T-cell (primary cell): Measurements from ENCODE around the gene SNRPA. TPM values are rescaled to one million over a fixed set of nuclear protein-coding genes. Genes with fewer than 3 reads are reported as not detected.
A peak's percentile ranks its signal among the peaks of the same experiment; 100 is the strongest.

Experiments used
- ATAC-seq, 4 experiments: fragments of 200-7000 bp in 3 of 4; fragments of 150-1000 bp in 1 of 4; cut with Tn5 transposase; replicated peaks in 1 of 4; 1 replicate in 3 of 4; 2 replicates in 1 of 4; pipeline ENCODE4 v1.10.0; 2021; ENCODE audit warnings: moderate library complexity in 3 of 4, mild to moderate bottlenecking in 2 of 4, moderate number of reproducible peaks in 1 of 4
- CTCF ChIA-PET, 2 donors: fragments of 300-600 bp; sonication (Branson Sonifier 250); formaldehyde crosslinking; loops; one replicate each; lab custom pipeline; 2022; ENCODE audit warnings: antibody characterized with exemption in 2 of 2; lab: Charles Lee
- POLR2A ChIA-PET, 2 donors: fragments of 300-600 bp; sonication (Branson Sonifier 250); formaldehyde crosslinking; loops; one replicate each; lab custom pipeline; 2022; ENCODE audit warnings: antibody characterized with exemption in 2 of 2; lab: Charles Lee
- DNase-seq, 35 experiments: peaks; one replicate each; pipeline versions ENCODE4 v3.0.0 to v3.0.0-alpha.2; 2013 to 2023
- H3K27ac ChIP-seq: one replicate; pipeline ENCODE4 v1.5.1; 2013; ENCODE audit warnings: low read length
- H3K27me3 ChIP-seq, 2 experiments: replicated peaks in 1 of 2; 1 replicate in 1 of 2; 2 replicates in 1 of 2; pipeline versions ENCODE4 v1.6.1 to v1.7.0; 2013; ENCODE audit warnings: low read length in 1 of 2, mixed read lengths in 1 of 2; ENCODE audit not compliant: control insufficient read depth in 2 of 2, insufficient read depth in 2 of 2; ENCODE audit errors: extremely low read depth in 1 of 2
- H3K36me3 ChIP-seq, 2 donors: 1 replicate in 1 of 2; 2 replicates in 1 of 2; pipeline versions ENCODE4 v1.6.1 to v1.7.0; 2013; ENCODE audit warnings: low read length in 1 of 2; ENCODE audit not compliant: control insufficient read depth in 2 of 2, insufficient read depth in 1 of 2; ENCODE audit errors: extremely low read depth in 1 of 2
- H3K4me1 ChIP-seq, 2 experiments: 1 replicate in 1 of 2; 2 replicates in 1 of 2; pipeline versions ENCODE4 v1.6.1 to v1.7.0; 2013; ENCODE audit warnings: low read length in 2 of 2, mixed read lengths in 1 of 2; ENCODE audit not compliant: insufficient read depth in 2 of 2, control insufficient read depth in 1 of 2; ENCODE audit errors: extremely low read depth in 1 of 2
- H3K4me3 ChIP-seq, 2 donors: 1 replicate in 1 of 2; 2 replicates in 1 of 2; pipeline versions ENCODE4 v1.5.1 to v1.7.0; 2013; ENCODE audit warnings: mild to moderate bottlenecking in 2 of 2, low read length in 1 of 2, moderate library complexity in 1 of 2; ENCODE audit not compliant: control insufficient read depth in 1 of 2; ENCODE audit errors: extremely low read depth in 1 of 2
- H3K9me3 ChIP-seq: 2 replicates; pipeline ENCODE4 v1.7.0; 2013
- H3K27ac Mint-ChIP-seq, 2 donors: one replicate each; pipeline ENCODE4 v1.8.0; 2020 to 2021; ENCODE audit warnings: mild to moderate bottlenecking in 2 of 2, mixed read lengths in 2 of 2
- H3K27me3 Mint-ChIP-seq, 2 donors: one replicate each; pipeline ENCODE4 v1.8.0; 2021 to 2022; ENCODE audit warnings: mixed read lengths in 2 of 2
- H3K36me3 Mint-ChIP-seq: one replicate; pipeline ENCODE4 v1.8.0; 2021; ENCODE audit warnings: mixed read lengths
- H3K4me1 Mint-ChIP-seq, 3 donors: one replicate each; pipeline ENCODE4 v1.8.0; 2020 to 2022; ENCODE audit warnings: mixed read lengths in 3 of 3, mild to moderate bottlenecking in 1 of 3
- H3K4me3 Mint-ChIP-seq, 3 donors: one replicate each; pipeline ENCODE4 v1.8.0; 2020 to 2022; ENCODE audit warnings: mild to moderate bottlenecking in 3 of 3, mixed read lengths in 3 of 3, moderate library complexity in 3 of 3
- H3K9me3 Mint-ChIP-seq, 3 donors: one replicate each; pipeline ENCODE4 v1.8.0; 2020 to 2022; ENCODE audit warnings: mixed read lengths in 3 of 3
- WGBS: methylation state at CpG from one replicate; pipeline ENCODE4 v1.1.5; 2013; ENCODE audit warnings: missing lambda C conversion rate; ENCODE audit not compliant: insufficient coverage; 5-methylcytosine and 5-hydroxymethylcytosine counted together
- total RNA-seq, 35 experiments: library from RNA in 6 of 35; stranded (reverse) in 6 of 35; fragments of 120-200 nt in 1 of 35; gene quantifications; one replicate each; pipeline versions ENCODE4 v1.2.1 to v1.2.4 and lab custom pipeline; 2013 to 2026

The SNRPA gene
- total RNA-seq, 5 donors from 2014 or later (not counting 1 experiment from before 2014, with no cell fraction given) = 65.2 to 101 (median 79.1) TPM

GRCh38 chr19:40791996-40792395 lies 41.0 kb downstream of the SNRPA start:
- H3K9me3 Mint-ChIP-seq = no peaks in the 10 kb centered on the region
- peaks cover 18% of the 10 kb centered on the region for H3K36me3 Mint-ChIP-seq
- H3K27me3 Mint-ChIP-seq = no peaks in the 10 kb centered on the region
- H3K27ac ChIP-seq = peak overlapping the region; percentile 1
- WGBS = 75% methylated on average over 2 of the region's 3 CpGs
- peaks cover 2 to 11% (median 5%) of the 10 kb centered on the region in 3 donors for H3K4me1 Mint-ChIP-seq
- CTCF ChIA-PET = interaction anchor here in 1 of 2 donors (0.6 kb wide), 1 partner anchor 29 kb away, joined by 4 read pairs; no protein-coding TSS in a partner anchor
- DNase-seq (no peak), ATAC-seq (no peak)
- no peaks in the 10 kb centered on the region for H3K27me3 ChIP-seq
- POLR2A ChIA-PET = no interaction called here
- H3K4me3 ChIP-seq = no peak overlapping the region
- H3K27ac Mint-ChIP-seq = peak overlapping the region; percentile 41 to 60
- no peaks in the 10 kb centered on the region for H3K9me3 ChIP-seq
- peaks cover 0 to 14% of the 10 kb centered on the region in 2 experiments for H3K4me1 ChIP-seq
- peaks cover 11 to 14% of the 10 kb centered on the region in 2 donors for H3K36me3 ChIP-seq
- no peak overlapping the region for H3K4me3 Mint-ChIP-seq

DNA sequence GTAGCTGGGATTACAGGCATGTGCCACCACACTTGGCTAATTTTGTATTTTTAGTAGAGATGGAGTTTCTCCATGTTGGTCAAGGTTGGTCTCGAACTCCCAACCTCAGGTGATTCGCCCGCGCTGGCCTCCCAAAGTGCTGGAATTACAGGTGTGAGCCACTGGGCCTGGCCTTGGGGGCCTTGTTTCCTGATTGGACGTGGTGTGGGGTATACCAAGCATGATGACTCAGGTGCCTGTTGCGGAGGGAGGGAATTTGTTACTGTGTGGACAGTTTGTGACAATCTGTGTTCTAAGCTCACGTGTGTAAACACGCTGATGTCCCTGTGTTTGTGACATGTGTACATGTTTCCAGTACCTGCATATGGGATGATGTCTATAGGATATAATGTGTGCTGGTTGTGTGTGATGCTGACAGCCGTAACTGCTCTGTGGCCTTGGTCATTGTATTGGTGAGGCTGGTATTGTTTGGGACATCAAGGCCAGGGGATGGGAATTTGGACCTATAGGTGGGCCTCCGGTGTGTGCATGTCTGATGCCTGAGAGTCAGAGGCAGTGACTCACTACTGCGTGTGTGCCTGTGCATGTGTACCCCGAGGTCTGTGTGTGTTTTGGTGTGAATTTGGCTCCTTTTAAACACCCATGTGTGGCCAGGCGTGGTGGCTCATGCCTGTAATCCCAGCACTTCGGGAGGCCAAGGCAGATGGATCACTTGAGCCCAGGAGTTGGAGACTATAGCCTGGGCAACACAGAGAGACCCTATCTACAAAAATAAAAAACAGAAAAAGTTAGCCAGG lies 46.4 kb downstream of the SNRPA start:
- peaks cover 4 to 21% of the 10 kb centered on the region in 2 donors for H3K36me3 ChIP-seq
- Mint-ChIP-seq H3K4me3 (peak overlapping the region; percentile 92 to 94 (median 93)), H3K9me3 (no peaks in the 10 kb centered on the region), H3K27ac (peak overlapping the region; percentile 98 to 99), H3K27me3 (no peaks in the 10 kb centered on the region), H3K4me1 (peaks cover 36 to 44% (median 39%) of the 10 kb centered on the region in 3 donors), H3K36me3 (peaks cover 17% of the 10 kb centered on the region)
- H3K9me3 ChIP-seq = no peaks in the 10 kb centered on the region
- peaks cover 22 to 45% of the 10 kb centered on the region in 2 experiments for H3K4me1 ChIP-seq
- no peak for DNase-seq
- no peak for ATAC-seq
- ChIA-PET CTCF (interaction anchor here in 1 of 2 donors (1.4 to 2.3 kb wide), 2 partner anchors 9 to 19 kb away, joined by 12 to 30 read pairs; partner anchors contain the start of gene RAB4B), POLR2A (interaction anchor here (0.6 to 1.4 kb wide), 4 partner anchors 9 to 227 kb away, joined by 5 to 23 read pairs (median 11); partner anchors contain the start of genes ACTMAP (in 1 of the 2), RAB4B (in 1 of the 2) and SNRPA (in 1 of the 2))
- 96% methylated on average over 13 of the region's 14 CpGs for WGBS
- no peak overlapping the region for H3K4me3 ChIP-seq
- H3K27me3 ChIP-seq = no peaks in the 10 kb centered on the region
- peak overlapping the region; percentile 99 for H3K27ac ChIP-seq

DNA sequence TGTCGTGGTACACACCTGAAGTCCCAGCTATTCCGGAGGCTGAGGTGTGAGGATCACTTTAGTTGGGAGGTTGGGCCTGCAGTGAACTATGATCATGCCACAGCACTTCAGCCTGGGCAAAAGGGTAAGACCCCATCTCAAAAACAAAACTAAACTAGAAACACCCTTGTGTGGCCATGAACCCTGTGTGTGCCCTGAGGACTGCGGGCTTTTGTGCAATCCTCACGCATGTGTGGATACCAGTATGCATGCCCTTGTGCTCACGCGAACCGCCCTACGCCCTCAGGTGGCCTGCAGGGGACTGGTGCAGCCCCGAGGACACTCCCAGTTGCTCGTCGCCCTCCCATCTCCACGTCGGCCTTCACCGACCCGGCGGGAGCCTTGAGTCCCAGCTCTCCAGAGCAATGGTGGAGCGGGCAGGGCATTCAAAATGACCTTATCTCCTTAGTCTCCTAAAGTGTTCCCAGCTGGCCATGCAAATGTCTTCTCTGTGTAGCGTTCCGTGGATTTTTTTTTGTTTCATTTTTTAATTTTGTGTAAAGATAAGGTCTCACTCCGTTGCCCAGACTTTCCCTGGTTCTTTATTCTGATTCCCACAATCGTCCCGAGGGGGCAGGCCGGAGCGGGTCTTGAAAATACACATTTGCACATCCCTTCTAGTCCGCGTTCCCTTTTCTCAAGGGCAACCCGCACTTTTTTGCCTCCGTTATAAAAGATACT lies 47.1 kb downstream of the SNRPA start:
- H3K4me3 Mint-ChIP-seq = peak overlapping the region; percentile 92 to 94 (median 93)
- no peaks in the 10 kb centered on the region for H3K9me3 Mint-ChIP-seq
- Histone ChIP-seq H3K27ac (peak overlapping the region; percentile 99), H3K4me3 (peak overlapping the region; percentile 86 to 87), H3K9me3 (no peaks in the 10 kb centered on the region), H3K36me3 (peaks cover 11 to 28% of the 10 kb centered on the region in 2 donors), H3K27me3 (no peaks in the 10 kb centered on the region), H3K4me1 (peaks cover 27 to 47% of the 10 kb centered on the region in 2 experiments)
- CTCF ChIA-PET = interaction anchor here in 1 of 2 donors (1.0 to 2.3 kb wide), 5 partner anchors 9 to 135 kb away, joined by 4 to 30 read pairs (median 12); partner anchors contain the start of genes ACTMAP, RAB4B and SNRPA
- POLR2A ChIA-PET = interaction anchor here (0.7 to 1.4 kb wide), 3 partner anchors 20 to 47 kb away, joined by 3 to 23 read pairs (median 5); partner anchors contain the start of genes ACTMAP (in 1 of the 2), RAB4B (in 1 of the 2) and SNRPA (in 1 of the 2)
- peak; percentile 25 to 39 (median 36) for ATAC-seq
- peaks cover 43 to 49% (median 47%) of the 10 kb centered on the region in 3 donors for H3K4me1 Mint-ChIP-seq
- DNase-seq = peak; percentile 49 to 83 (median 69)
- H3K36me3 Mint-ChIP-seq = peaks cover 17% of the 10 kb centered on the region
- peak overlapping the region; percentile 98 to 99 for H3K27ac Mint-ChIP-seq
- 2% methylated on average over 19 of the region's 28 CpGs for WGBS
- H3K27me3 Mint-ChIP-seq = no peaks in the 10 kb centered on the region

- WGBS = under 1% methylated on average over 70 of the region's 110 CpGs
- peaks cover 33 to 54% of the 10 kb centered on the region in 2 experiments for H3K4me1 ChIP-seq
Measured at GRCh38 chr19:40798683-40799557, 47.9 kb downstream of the SNRPA start, which contains the start of gene EGLN2. Gene EGLN2, plus strand, starts transcription at chr19:40799191. Its CDS starts 1,382 bp downstream, at chr19:40800573.

DNA sequence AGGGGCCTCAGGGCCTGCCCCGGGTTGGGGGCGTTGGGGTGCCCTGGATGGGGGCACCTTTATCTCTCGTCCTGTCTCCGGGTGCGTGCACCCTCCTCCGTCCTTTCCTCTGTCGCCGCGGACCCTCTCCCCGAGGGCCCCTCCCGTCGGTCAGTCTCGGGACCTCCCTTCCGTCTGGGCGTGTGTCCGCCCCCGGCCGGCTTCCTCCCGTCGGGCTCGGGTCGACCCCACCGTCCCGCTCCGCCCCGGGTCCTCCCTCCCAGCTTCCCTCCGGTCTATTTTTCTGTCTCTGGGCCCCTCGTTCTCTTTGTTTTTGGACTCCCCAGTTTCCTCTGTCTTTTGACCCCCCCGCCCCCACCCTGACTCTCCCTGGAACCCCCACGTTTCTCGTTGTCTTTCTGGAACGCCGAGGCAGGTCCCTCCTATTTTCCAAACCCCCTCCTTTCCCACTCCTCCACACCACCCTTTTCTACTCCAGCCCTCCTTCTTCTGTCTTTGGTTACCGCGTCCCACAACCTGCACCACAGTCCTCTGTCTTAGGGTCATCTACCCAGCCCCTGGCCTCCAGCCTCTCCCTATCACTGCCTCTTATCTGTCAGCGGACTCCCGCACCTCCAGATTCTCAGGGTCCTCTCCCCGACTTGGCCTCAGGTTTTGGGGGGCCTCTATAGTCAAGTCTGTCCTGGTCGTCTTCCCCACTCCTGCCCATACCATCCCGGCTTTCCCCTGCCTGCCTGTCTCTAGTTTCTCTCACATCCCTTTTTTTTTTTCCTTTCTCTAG lies 48.7 kb downstream of the SNRPA start:
- peak overlapping the region; percentile 90 to 91 for H3K4me3 ChIP-seq
- no peaks in the 10 kb centered on the region for H3K27me3 Mint-ChIP-seq
- peaks cover 60 to 65% (median 63%) of the 10 kb centered on the region in 3 donors for H3K4me1 Mint-ChIP-seq
- no peaks in the 10 kb centered on the region for H3K27me3 ChIP-seq
- WGBS = 2% methylated on average over 38 of the region's 40 CpGs
- no peaks in the 10 kb centered on the region for H3K9me3 Mint-ChIP-seq
- peaks cover 41 to 63% of the 10 kb centered on the region in 2 experiments for H3K4me1 ChIP-seq
- H3K27ac Mint-ChIP-seq = peak overlapping the region; percentile 91
- H3K27ac ChIP-seq = peak overlapping the region; percentile 80
- ChIA-PET POLR2A (interaction anchor here in 1 of 2 donors (0.7 kb wide), 1 partner anchor 948 kb away, joined by 3 read pairs; no protein-coding TSS in a partner anchor), CTCF (interaction anchor here in 1 of 2 donors (1.1 to 2.3 kb wide), 4 partner anchors 21 to 137 kb away, joined by 3 to 30 read pairs (median 8); partner anchors contain the start of genes ACTMAP, NUMBL, RAB4B and SNRPA)
- DNase-seq (peak in 1 of 35 experiments; percentile 33), ATAC-seq (no peak)
- peak overlapping the region; percentile 85 to 93 (median 88) for H3K4me3 Mint-ChIP-seq
- peaks cover 22% of the 10 kb centered on the region for H3K36me3 Mint-ChIP-seq
- no peaks in the 10 kb centered on the region for H3K9me3 ChIP-seq
- H3K36me3 ChIP-seq = peaks cover 11 to 31% of the 10 kb centered on the region in 2 donors

More at GRCh38 chr19:40798683-40799557, 47.9 kb downstream of the SNRPA start, which contains the start of gene EGLN2:
- ATAC-seq (peak; percentile 83 to 88 (median 84)), DNase-seq (peak; percentile 100)
- Histone ChIP-seq H3K36me3 (peaks cover 11 to 31% of the 10 kb centered on the region in 2 donors), H3K27me3 (no peaks in the 10 kb centered on the region), H3K9me3 (no peaks in the 10 kb centered on the region), H3K4me3 (peak within 1 kb of the TSS; percentile 90 to 91), H3K27ac (peak within 1 kb of the TSS; percentile 99)
- peak within 1 kb of the TSS; percentile 92 to 94 (median 93) for H3K4me3 Mint-ChIP-seq
- H3K27me3 Mint-ChIP-seq = no peaks in the 10 kb centered on the region
- peaks cover 17% of the 10 kb centered on the region for H3K36me3 Mint-ChIP-seq
- H3K9me3 Mint-ChIP-seq = no peaks in the 10 kb centered on the region
- POLR2A ChIA-PET = interaction anchor here (0.7 to 1.4 kb wide), 4 partner anchors 21 to 948 kb away, joined by 3 to 23 read pairs (median 4); partner anchors contain the start of genes ACTMAP (in 1 of the 2), RAB4B (in 1 of the 2) and SNRPA (in 1 of the 2)
- CTCF ChIA-PET = interaction anchor here in 1 of 2 donors (0.6 to 2.3 kb wide), 7 partner anchors 8 to 136 kb away, joined by 3 to 30 read pairs (median 8); partner anchors contain the start of genes ACTMAP, NUMBL, RAB4B and SNRPA
- H3K4me1 Mint-ChIP-seq = peaks cover 51 to 57% (median 55%) of the 10 kb centered on the region in 3 donors
- H3K27ac Mint-ChIP-seq = peak within 1 kb of the TSS; percentile 98 to 99
